ENCODE data around the gene SEC14L1.

Gene SEC14L1

GRCh38 chr17:77184474-77184873 is 43.7 kb downstream of the SEC14L1 start:
- in situ Hi-C loops (cut with HindIII; ENCODE audit: low pct_ligation_motif_present, low sequenced_read_pairs), result no loop called here
- no peak for DNase-seq
- H3K4me3 ChIP-seq (ENCODE audit: low read depth, low read length), result no peak overlapping the region
- H3K27me3 ChIP-seq (replicated peaks), result no peaks in the 10 kb centered on the region
- H3K36me3 ChIP-seq (replicated peaks), result peaks cover 2% of the 10 kb centered on the region
- no peak for TF ChIP-seq CTCF (IDR thresholded peaks at IDR 0.05; ENCODE audit: low read depth, low read length, missing control alignments)
- H3K27ac ChIP-seq, result no peak overlapping the region

GRCh38 chr17:77185137-77185536 is 44.4 kb downstream of the SEC14L1 start:
- in situ Hi-C loops (cut with HindIII; ENCODE audit: low pct_ligation_motif_present, low sequenced_read_pairs), result no loop called here
- Histone ChIP-seq H3K36me3 (replicated peaks) (peaks cover 2% of the 10 kb centered on the region), H3K27ac (no peak overlapping the region), H3K27me3 (replicated peaks) (no peaks in the 10 kb centered on the region), H3K4me3 (ENCODE audit: low read depth, low read length) (no peak overlapping the region)
- no peak for TF ChIP-seq CTCF (IDR thresholded peaks at IDR 0.05; ENCODE audit: low read depth, low read length, missing control alignments)
- no peak for DNase-seq

GRCh38 chr17:77186141-77186604 is 45.4 kb downstream of the SEC14L1 start:
- H3K36me3 ChIP-seq (replicated peaks), result peaks cover 5% of the 10 kb centered on the region
- no peak for TF ChIP-seq CTCF (IDR thresholded peaks at IDR 0.05; ENCODE audit: low read depth, low read length, missing control alignments)
- no peak overlapping the region for H3K4me3 ChIP-seq (ENCODE audit: low read depth, low read length)
- no peak overlapping the region for H3K27ac ChIP-seq
- in situ Hi-C loops (cut with HindIII; ENCODE audit: low pct_ligation_motif_present, low sequenced_read_pairs), result no loop called here
- DNase-seq, result no peak
- H3K27me3 ChIP-seq (replicated peaks), result no peaks in the 10 kb centered on the region

- Histone ChIP-seq H3K36me3 (replicated peaks) (peaks cover 27% of the 10 kb centered on the region), H3K27me3 (replicated peaks) (no peaks in the 10 kb centered on the region), H3K27ac (no peak overlapping the region), H3K4me3 (ENCODE audit: low read depth, low read length) (no peak overlapping the region)
- in situ Hi-C loops (cut with HindIII; ENCODE audit: low pct_ligation_motif_present, low sequenced_read_pairs), result no loop called here
- no peak for DNase-seq
- TF ChIP-seq CTCF (IDR thresholded peaks at IDR 0.05; ENCODE audit: low read depth, low read length, missing control alignments), result no peak
Observed at GRCh38 chr17:77188084-77189066, 47.6 kb downstream of the SEC14L1 start.

- no peak for DNase-seq
Observed at GRCh38 chr17:77189148-77189547, 48.4 kb downstream of the SEC14L1 start.

More at GRCh38 chr17:77189148-77189547, 48.4 kb downstream of the SEC14L1 start:
- in situ Hi-C loops (cut with HindIII; ENCODE audit: low pct_ligation_motif_present, low sequenced_read_pairs), result no loop called here
- TF ChIP-seq CTCF (IDR thresholded peaks at IDR 0.05; ENCODE audit: low read depth, low read length, missing control alignments), result no peak
- Histone ChIP-seq H3K36me3 (replicated peaks) (peaks cover 28% of the 10 kb centered on the region), H3K27ac (no peak overlapping the region), H3K4me3 (ENCODE audit: low read depth, low read length) (no peak overlapping the region), H3K27me3 (replicated peaks) (no peaks in the 10 kb centered on the region)

All from brain microvascular endothelial cell (primary cell).